H9 (cell line): ENCODE data around the gene ZNF892. TPM values are rescaled to one million over a fixed set of nuclear protein-coding genes. Genes with fewer than 3 reads are reported as not detected.

Source experiments
- DNase-seq: peaks from one replicate; pipeline ENCODE4 v3.0.0-alpha.2; 2017
- H2AFZ ChIP-seq: one replicate; pipeline ENCODE4 v1.6.1; 2013; ENCODE audit warnings: mild to moderate bottlenecking, low read length, control low read depth, moderate library complexity
- H2AK5ac ChIP-seq: 2 replicates; pipeline ENCODE4 v1.6.1; 2013; ENCODE audit warnings: low read length, control low read depth, mixed read lengths; ENCODE audit not compliant: insufficient read length
- H2BK120ac ChIP-seq: one replicate; pipeline ENCODE4 v1.6.1; 2013; ENCODE audit warnings: low read depth, mild to moderate bottlenecking, low read length, control low read depth, inconsistent platforms; ENCODE audit not compliant: poor library complexity, severe bottlenecking
- H2BK12ac ChIP-seq: 2 replicates; pipeline ENCODE4 v1.6.1; 2013; ENCODE audit warnings: low read length, control low read depth, mixed read lengths, low read depth; ENCODE audit not compliant: insufficient read length
- H2BK15ac ChIP-seq: 2 replicates; pipeline ENCODE4 v1.6.1; 2013; ENCODE audit warnings: low read depth, low read length, control low read depth
- H2BK20ac ChIP-seq: one replicate; pipeline ENCODE4 v1.6.1; 2013; ENCODE audit warnings: low read depth, mild to moderate bottlenecking, low read length, control low read depth, inconsistent platforms; ENCODE audit not compliant: poor library complexity, severe bottlenecking
- H2BK5ac ChIP-seq: 2 replicates; pipeline ENCODE4 v1.6.1; 2013; ENCODE audit warnings: low read length, control low read depth, mixed read lengths; ENCODE audit not compliant: insufficient read length
- H3K14ac ChIP-seq: 2 replicates; pipeline ENCODE4 v1.6.1; 2013; ENCODE audit warnings: low read length, control low read depth; ENCODE audit not compliant: insufficient read depth
- H3K18ac ChIP-seq: 2 replicates; pipeline ENCODE4 v1.6.1; 2013; ENCODE audit warnings: low read depth, mild to moderate bottlenecking, mixed read lengths, low read length, control low read depth; ENCODE audit not compliant: insufficient read length
- H3K23ac ChIP-seq: 2 replicates; pipeline ENCODE4 v1.6.1; 2013; ENCODE audit warnings: low read length, control low read depth, mixed read lengths, low read depth; ENCODE audit not compliant: insufficient read length
- H3K23me2 ChIP-seq: 2 replicates; pipeline ENCODE4 v1.6.1; 2013; ENCODE audit warnings: low read depth, mild to moderate bottlenecking, mixed read lengths, low read length, control low read depth; ENCODE audit not compliant: insufficient read length, poor library complexity, severe bottlenecking
- H3K27ac ChIP-seq: 2 replicates; pipeline ENCODE4 v1.5.1; 2013; ENCODE audit warnings: low read length, control low read depth, mixed read lengths, low read depth; ENCODE audit not compliant: insufficient read length
- H3K27me3 ChIP-seq: 2 replicates; pipeline ENCODE4 v1.6.1; 2013; ENCODE audit warnings: low read length, control low read depth, inconsistent platforms; ENCODE audit not compliant: insufficient read depth
- H3K4ac ChIP-seq: 2 replicates; pipeline ENCODE4 v1.6.1; 2013; ENCODE audit warnings: low read depth, mild to moderate bottlenecking, control low read depth, inconsistent platforms, low read length, moderate library complexity
- H3K4me1 ChIP-seq: 2 replicates; pipeline ENCODE4 v1.6.1; 2013; ENCODE audit warnings: low read length, control low read depth, inconsistent platforms; ENCODE audit not compliant: insufficient read depth
- H3K4me2 ChIP-seq: 2 replicates; pipeline ENCODE4 v1.6.1; 2013; ENCODE audit warnings: low read length, control low read depth, mixed read lengths; ENCODE audit not compliant: insufficient read length, insufficient read depth
- H3K56ac ChIP-seq: 2 replicates; pipeline ENCODE4 v1.6.1; 2013; ENCODE audit warnings: low read depth, mild to moderate bottlenecking, mixed read lengths, low read length, control low read depth; ENCODE audit not compliant: insufficient read length
- H3K79me1 ChIP-seq: 2 replicates; pipeline ENCODE4 v1.6.1; 2013; ENCODE audit warnings: low read depth, mild to moderate bottlenecking, moderate library complexity, low read length, control low read depth, inconsistent platforms; ENCODE audit not compliant: insufficient read depth, poor library complexity, severe bottlenecking
- H3K79me2 ChIP-seq: 2 replicates; pipeline ENCODE4 v1.6.1; 2013; ENCODE audit warnings: low read length, control low read depth, inconsistent platforms; ENCODE audit not compliant: insufficient read depth
- H3K9ac ChIP-seq: 2 replicates; pipeline ENCODE4 v1.6.1; 2013; ENCODE audit warnings: low read length, control low read depth, mixed read lengths; ENCODE audit not compliant: insufficient read length; ENCODE audit errors: extremely low read depth
- H3K9me3 ChIP-seq: one replicate; pipeline ENCODE4 v1.6.1; 2013; ENCODE audit warnings: low read depth, low read length, inconsistent platforms; ENCODE audit not compliant: control insufficient read depth
- H3T11ph ChIP-seq: one replicate; pipeline ENCODE4 v1.6.1; 2013; ENCODE audit warnings: mild to moderate bottlenecking, low read length, control low read depth, inconsistent platforms
- H4K20me1 ChIP-seq: one replicate; pipeline ENCODE4 v1.6.1; 2013; ENCODE audit not compliant: control insufficient read depth, insufficient read length, insufficient read depth
- H4K5ac ChIP-seq: 2 replicates; pipeline ENCODE4 v1.6.1; 2013; ENCODE audit warnings: low read depth, mild to moderate bottlenecking, mixed read lengths, low read length, control low read depth; ENCODE audit not compliant: insufficient read length
- H4K8ac ChIP-seq: replicated peaks from 2 replicates; pipeline ENCODE4 v1.6.1; 2013; ENCODE audit warnings: low read length, control low read depth, mixed read lengths, low read depth; ENCODE audit not compliant: insufficient read length
- H4K91ac ChIP-seq: 2 replicates; pipeline ENCODE4 v1.6.1; 2013; ENCODE audit warnings: low read depth, mild to moderate bottlenecking, moderate library complexity, mixed read lengths, low read length, control low read depth; ENCODE audit not compliant: insufficient read length
- H3K27ac Mint-ChIP-seq, 3 experiments: 2 replicates in 2 of 3; 3 replicates in 1 of 3; pipeline ENCODE4 v1.8.0; 2020 to 2021; ENCODE audit warnings: mixed read lengths in 3 of 3, mild to moderate bottlenecking in 1 of 3, moderate library complexity in 1 of 3
- H3K27me3 Mint-ChIP-seq: 2 replicates; pipeline ENCODE4 v1.8.0; 2021; ENCODE audit warnings: low read depth, mild to moderate bottlenecking, moderate library complexity, mixed read lengths
- H3K36me3 Mint-ChIP-seq, 3 experiments: 2 replicates in 2 of 3; 3 replicates in 1 of 3; pipeline ENCODE4 v1.8.0; 2020 to 2021; ENCODE audit warnings: low read depth in 3 of 3, mixed read lengths in 3 of 3; ENCODE audit not compliant: insufficient read depth in 1 of 3
- H3K4me1 Mint-ChIP-seq, 2 experiments: 2 replicates each; pipeline ENCODE4 v1.8.0; 2020; ENCODE audit warnings: mixed read lengths in 2 of 2
- H3K4me3 Mint-ChIP-seq, 2 experiments: 2 replicates in 1 of 2; 3 replicates in 1 of 2; pipeline ENCODE4 v1.8.0; 2020 to 2021; ENCODE audit warnings: mild to moderate bottlenecking in 2 of 2, mixed read lengths in 2 of 2, moderate library complexity in 1 of 2
- H3K9me3 Mint-ChIP-seq, 2 experiments: 2 replicates in 1 of 2; 3 replicates in 1 of 2; pipeline ENCODE4 v1.8.0; 2020; ENCODE audit warnings: mild to moderate bottlenecking in 2 of 2, mixed read lengths in 2 of 2, moderate library complexity in 1 of 2
- CTCF ChIP-seq: fragments of 200-600 bp; sonication (generic); conservative IDR thresholded peaks from 3 replicates; pipeline ENCODE4 v1.8.0; 2021; ENCODE audit warnings: antibody characterized with exemption, mild to moderate bottlenecking
- WGBS: extraction: QIAGEN DNeasy Blood & Tissue Kit; methylation state at CpG from one replicate; pipeline ENCODE4 v1.1.7; 2013; ENCODE audit warnings: missing lambda C conversion rate, low lambda C conversion rate, mixed read lengths; ENCODE audit not compliant: insufficient read length; ENCODE audit errors: extremely low coverage; 5-methylcytosine and 5-hydroxymethylcytosine counted together
- total RNA-seq: library from RNA; stranded (reverse); gene quantifications from 2 replicates; pipeline ENCODE4 v1.2.1, GENCODE V29; 2021

The ZNF892 gene
- total RNA-seq, 1 experiment from 2014 or later, result 13.2 TPM

GRCh38 chr2:95158891-95159619 is 48.3 kb upstream of the ZNF892 start:
- no peak overlapping the region for H2AFZ ChIP-seq
- no peak overlapping the region for H2AK5ac ChIP-seq
- H3K4me2 ChIP-seq, result peak overlapping the region; percentile 49
- no peak overlapping the region for H2BK15ac ChIP-seq
- no peak overlapping the region for H4K5ac ChIP-seq
- H3K9me3 Mint-ChIP-seq, result peaks cover 0 to 7% of the 10 kb centered on the region in 2 experiments; a peak in 3 of 5 replicates
- H3K18ac ChIP-seq, result no peak overlapping the region
- H3K27ac Mint-ChIP-seq, result peak overlapping the region in 1 of 3 experiments; percentile 73; a peak in 1 of 7 replicates
- peaks cover 6 to 8% of the 10 kb centered on the region in 2 experiments for H3K4me1 Mint-ChIP-seq
- WGBS, result no CpG with 5 or more reads among the region's 58 CpGs
- peaks cover 12% of the 10 kb centered on the region for H3K27me3 Mint-ChIP-seq
- no peak overlapping the region for H3K27ac ChIP-seq
- no peaks in the 10 kb centered on the region for H3K79me2 ChIP-seq
- no peaks in the 10 kb centered on the region for H3K9me3 ChIP-seq
- no peak overlapping the region for H4K8ac ChIP-seq
- no peak overlapping the region for H3K4ac ChIP-seq
- no peaks in the 10 kb centered on the region for H3K4me1 ChIP-seq
- H3K23ac ChIP-seq, result no peak overlapping the region
- H3K23me2 ChIP-seq, result peaks cover 5% of the 10 kb centered on the region
- peaks cover 2% of the 10 kb centered on the region for H3K79me1 ChIP-seq
- TF ChIP-seq CTCF, result no peak
- H3K36me3 Mint-ChIP-seq, result peaks cover 23 to 30% (median 25%) of the 10 kb centered on the region in 3 experiments
- H3K4me3 Mint-ChIP-seq, result peak overlapping the region; percentile 77 to 89
- no peak overlapping the region for H2BK5ac ChIP-seq
- H3K27me3 ChIP-seq, result no peaks in the 10 kb centered on the region
- no peak overlapping the region for H3K56ac ChIP-seq
- H4K91ac ChIP-seq, result no peak overlapping the region
- H2BK120ac ChIP-seq, result no peak overlapping the region
- peak overlapping the region; percentile 3 for H3K9ac ChIP-seq
- H2BK12ac ChIP-seq, result no peak overlapping the region
- H4K20me1 ChIP-seq, result no peaks in the 10 kb centered on the region
- no peak overlapping the region for H2BK20ac ChIP-seq
- DNase-seq, result peak; percentile 42
- no peak overlapping the region for H3T11ph ChIP-seq
- peak overlapping the region; percentile 1; the same call in 1 of the 2 replicates for H3K14ac ChIP-seq
